ENCODE results near the gene STPG2. TPM values are rescaled to one million over a fixed set of nuclear protein-coding genes. Genes with fewer than 3 reads are reported as not detected.

The STPG2 gene
- total and polyA plus RNA-seq, 2 of the 4 experiments (the other 2 are of a cell fraction), result not detected

DNA sequence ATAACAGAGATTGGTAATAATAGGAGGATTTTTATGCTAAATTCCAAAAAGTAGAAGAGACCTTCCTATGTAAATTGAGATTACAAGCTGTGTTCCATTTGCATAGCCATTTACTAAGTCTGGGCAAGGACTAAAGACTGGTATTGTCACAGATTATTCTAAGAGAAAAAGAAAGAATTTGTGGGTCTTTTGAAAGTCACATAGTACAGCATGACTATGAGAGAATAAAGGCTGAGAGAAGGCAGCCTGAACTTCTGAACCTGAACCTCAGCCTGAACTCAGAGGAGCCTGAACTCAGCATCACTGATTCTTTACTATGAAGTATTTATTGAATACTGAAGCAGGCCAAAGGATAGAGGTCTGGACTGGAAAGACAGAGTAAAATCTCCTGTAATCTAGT, 297.5 kb downstream of the STPG2 start:
- Histone ChIP-seq H3K4me3 (ENCODE audit: insufficient read depth, low read depth, low read length) (no peak overlapping the region), H3K4ac (ENCODE audit: low read depth, low read length) (no peak overlapping the region), H3K36me3 (ENCODE audit: control insufficient read depth, insufficient read depth, low read length) (no peaks in the 10 kb centered on the region), H4K91ac (ENCODE audit: insufficient read depth, low read depth, low read length) (no peak overlapping the region), H3K56ac (ENCODE audit: extremely low read depth, insufficient read depth, low read length) (no peak overlapping the region), H3K23ac (ENCODE audit: low read depth, low read length) (no peak overlapping the region), H4K8ac (ENCODE audit: low read depth in 2 of 2, low read length in 2 of 2) (no peak overlapping the region), H3K79me1 (ENCODE audit: low read depth in 1 of 2, low read length in 2 of 2) (no peaks in the 10 kb centered on the region), H3K27me3 (ENCODE audit: control insufficient read depth, insufficient read depth, low read length) (no peaks in the 10 kb centered on the region), H4K20me1 (ENCODE audit: insufficient read depth, low read length) (no peaks in the 10 kb centered on the region), H2BK5ac (ENCODE audit: low read depth, low read length, poor library complexity, severe bottlenecking) (no peak overlapping the region), H2AK9ac (replicated peaks; ENCODE audit: low read depth, low read length, poor library complexity) (no peak overlapping the region), H2BK20ac (ENCODE audit: low read depth, low read length) (no peak overlapping the region), H3K9ac (ENCODE audit: low read depth, low read length) (no peak overlapping the region), H3K27ac (ENCODE audit: insufficient read depth, low read length) (no peak overlapping the region), H2BK120ac (ENCODE audit: low read depth, low read length) (no peak overlapping the region), H3K4me1 (ENCODE audit: control insufficient read depth, insufficient read depth, low read length) (no peaks in the 10 kb centered on the region), H3K14ac (replicated peaks; ENCODE audit: low read depth, low read length) (no peak overlapping the region), H4K5ac (ENCODE audit: low read depth, low read length) (no peak overlapping the region), H2AFZ (replicated peaks; ENCODE audit: low read length, poor library complexity) (no peak overlapping the region), H2AK5ac (ENCODE audit: low read depth, low read length) (no peak overlapping the region), H3K4me2 (ENCODE audit: low read depth, low read length) (no peak overlapping the region), H3K9me3 (ENCODE audit: control insufficient read depth, insufficient read depth, low read length) (no peaks in the 10 kb centered on the region), H3K18ac (ENCODE audit: low read depth, low read length) (no peak overlapping the region), H3K9me1 (ENCODE audit: insufficient read depth, low read length) (no peaks in the 10 kb centered on the region), H2BK15ac (ENCODE audit: low read depth, low read length) (no peak overlapping the region)
- POLR2A ChIA-PET (ENCODE audit: unreplicated experiment), result no interaction called here
- CTCF ChIA-PET, result no interaction called here
- dilution Hi-C loops (cut with HindIII; ENCODE audit: low sequenced_read_pairs, unreplicated experiment) (no loop called here), in situ Hi-C loops (cut with MboI; ENCODE audit: low sequenced_read_pairs) (no loop called here), intact Hi-C loops (cut with micrococcal nuclease) (no loop called here)
- DNase-seq (no peak), ATAC-seq (ENCODE audit: low read depth) (no peak)
- BruUV-seq (replicated peaks), result no TSS peak
- TF ChIP-seq RFX5 (IDR thresholded peaks at IDR 0.05; ENCODE audit: low read depth, low read length) (no peak), RCOR1 (IDR thresholded peaks at IDR 0.05; ENCODE audit: insufficient replicate concordance, low read length) (no peak), MAFK (IDR thresholded peaks at IDR 0.05; ENCODE audit: low read depth, low read length) (no peak), FOS (IDR thresholded peaks at IDR 0.05; ENCODE audit: low read depth, low read length) (no peak), POLR2A (IDR thresholded peaks at IDR 0.05; ENCODE audit: low read depth, low read length) (no peak), BHLHE40 (IDR thresholded peaks at IDR 0.05; ENCODE audit: low read depth, low read length) (no peak), CEBPB (IDR thresholded peaks at IDR 0.05; ENCODE audit: low read depth, low read length) (no peak), SMC3 (IDR thresholded peaks at IDR 0.05; ENCODE audit: low read depth, low read length) (no peak), RAD21 (IDR thresholded peaks at IDR 0.05; ENCODE audit: low read length) (no peak), NFE2L2 (IDR thresholded peaks at IDR 0.05; ENCODE audit: low read depth, low read length) (no peak), MXI1 (IDR thresholded peaks at IDR 0.05; ENCODE audit: borderline replicate concordance, low read depth, low read length) (no peak), CHD1 (IDR thresholded peaks at IDR 0.05; ENCODE audit: low read depth, low read length) (no peak), MAZ (IDR thresholded peaks at IDR 0.05; ENCODE audit: borderline replicate concordance, low read depth, low read length) (no peak)
- TF ChIP-seq, protein P1, sequence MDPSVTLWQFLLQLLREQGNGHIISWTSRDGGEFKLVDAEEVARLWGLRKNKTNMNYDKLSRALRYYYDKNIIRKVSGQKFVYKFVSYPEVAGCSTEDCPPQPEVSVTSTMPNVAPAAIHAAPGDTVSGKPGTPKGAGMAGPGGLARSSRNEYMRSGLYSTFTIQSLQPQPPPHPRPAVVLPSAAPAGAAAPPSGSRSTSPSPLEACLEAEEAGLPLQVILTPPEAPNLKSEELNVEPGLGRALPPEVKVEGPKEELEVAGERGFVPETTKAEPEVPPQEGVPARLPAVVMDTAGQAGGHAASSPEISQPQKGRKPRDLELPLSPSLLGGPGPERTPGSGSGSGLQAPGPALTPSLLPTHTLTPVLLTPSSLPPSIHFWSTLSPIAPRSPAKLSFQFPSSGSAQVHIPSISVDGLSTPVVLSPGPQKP (IDR thresholded peaks at IDR 0.05; ENCODE audit: borderline replicate concordance, low read depth, low read length), result no peak
- TF ChIP-seq, protein P2, sequence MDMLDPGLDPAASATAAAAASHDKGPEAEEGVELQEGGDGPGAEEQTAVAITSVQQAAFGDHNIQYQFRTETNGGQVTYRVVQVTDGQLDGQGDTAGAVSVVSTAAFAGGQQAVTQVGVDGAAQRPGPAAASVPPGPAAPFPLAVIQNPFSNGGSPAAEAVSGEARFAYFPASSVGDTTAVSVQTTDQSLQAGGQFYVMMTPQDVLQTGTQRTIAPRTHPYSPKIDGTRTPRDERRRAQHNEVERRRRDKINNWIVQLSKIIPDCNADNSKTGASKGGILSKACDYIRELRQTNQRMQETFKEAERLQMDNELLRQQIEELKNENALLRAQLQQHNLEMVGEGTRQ (IDR thresholded peaks at IDR 0.05; ENCODE audit: low read depth, low read length), result no peak
- TF ChIP-seq, protein P3, sequence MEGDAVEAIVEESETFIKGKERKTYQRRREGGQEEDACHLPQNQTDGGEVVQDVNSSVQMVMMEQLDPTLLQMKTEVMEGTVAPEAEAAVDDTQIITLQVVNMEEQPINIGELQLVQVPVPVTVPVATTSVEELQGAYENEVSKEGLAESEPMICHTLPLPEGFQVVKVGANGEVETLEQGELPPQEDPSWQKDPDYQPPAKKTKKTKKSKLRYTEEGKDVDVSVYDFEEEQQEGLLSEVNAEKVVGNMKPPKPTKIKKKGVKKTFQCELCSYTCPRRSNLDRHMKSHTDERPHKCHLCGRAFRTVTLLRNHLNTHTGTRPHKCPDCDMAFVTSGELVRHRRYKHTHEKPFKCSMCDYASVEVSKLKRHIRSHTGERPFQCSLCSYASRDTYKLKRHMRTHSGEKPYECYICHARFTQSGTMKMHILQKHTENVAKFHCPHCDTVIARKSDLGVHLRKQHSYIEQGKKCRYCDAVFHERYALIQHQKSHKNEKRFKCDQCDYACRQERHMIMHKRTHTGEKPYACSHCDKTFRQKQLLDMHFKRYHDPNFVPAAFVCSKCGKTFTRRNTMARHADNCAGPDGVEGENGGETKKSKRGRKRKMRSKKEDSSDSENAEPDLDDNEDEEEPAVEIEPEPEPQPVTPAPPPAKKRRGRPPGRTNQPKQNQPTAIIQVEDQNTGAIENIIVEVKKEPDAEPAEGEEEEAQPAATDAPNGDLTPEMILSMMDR (conservative IDR thresholded peaks at IDR 0.05; ENCODE audit: low read depth, low read length), result no peak
